Cardiac muscle cell (in vitro differentiated cells and primary cell): ENCODE results near the gene METAP2. TPM values are rescaled to one million over a fixed set of nuclear protein-coding genes. Genes with fewer than 3 reads are reported as not detected.
"Not testable (repeated sequence)": the region's sequence is repeated elsewhere in the genome, so short reads cannot be mapped to it uniquely, and the experiment has no call there.

Experiments used
- DNase-seq, 2 donors: peaks; one replicate each; pipeline versions ENCODE4 v3.0.0 to v3.0.0-alpha.2; 2010 to 2017; ENCODE audit warnings: low read depth in 1 of 2, low spot score in 1 of 2
- H3K27ac ChIP-seq: fragments of 200-600 bp; sonication (generic); 2 replicates; pipeline ENCODE4 v1.5.1; 2016
- H3K27me3 ChIP-seq: fragments of 200-600 bp; sonication (generic); 2 replicates; pipeline ENCODE4 v1.6.0; 2016; ENCODE audit warnings: control low read depth
- H3K36me3 ChIP-seq: fragments of 200-600 bp; sonication (generic); 2 replicates; pipeline ENCODE4 v1.5.1; 2016; ENCODE audit warnings: control low read depth
- H3K4me1 ChIP-seq: fragments of 200-600 bp; sonication (generic); 2 replicates; pipeline ENCODE4 v1.8.1; 2017; ENCODE audit warnings: low read depth, mild to moderate bottlenecking, mixed run types
- H3K4me3 ChIP-seq: fragments of 200-600 bp; sonication (generic); 2 replicates; pipeline ENCODE4 v1.5.1; 2016; ENCODE audit warnings: mild to moderate bottlenecking
- H3K9me3 ChIP-seq: fragments of 200-600 bp; sonication (generic); 2 replicates; pipeline ENCODE4 v1.5.1; 2017; ENCODE audit warnings: low read depth, mild to moderate bottlenecking, control low read depth
- CTCF ChIP-seq: IDR thresholded peaks from 2 replicates; pipeline ENCODE4 v1.5.1; 2012; ENCODE audit warnings: low read depth, mild to moderate bottlenecking, low read length
- polyA plus RNA-seq: library from polyadenylated mRNA; unstranded; fragments of >200 nt; fragmentation: Nextera tagmentation; extraction: Ambion mirVana; gene quantifications from 2 replicates; pipeline ENCODE4 v1.2.1, GENCODE V29; 2016
- total RNA-seq: library from RNA; depleted of rRNA; stranded (reverse); fragments of >200 nt; gene quantifications from 2 replicates; pipeline ENCODE4 v1.2.3, GENCODE V29; 2016

Gene METAP2
- total and polyA plus RNA-seq, 2 experiments from 2014 or later = 41.1 to 98.8 TPM

GRCh38 chr12:95460105-95460504, 13.8 kb upstream of the METAP2 start:
- no peaks in the 10 kb centered on the region for H3K36me3 ChIP-seq
- no peak for TF ChIP-seq CTCF
- H3K4me1 ChIP-seq = no peaks in the 10 kb centered on the region
- no peaks in the 10 kb centered on the region for H3K9me3 ChIP-seq
- H3K27ac ChIP-seq = no peak overlapping the region
- no peak overlapping the region for H3K4me3 ChIP-seq
- DNase-seq = no peak
- no peaks in the 10 kb centered on the region for H3K27me3 ChIP-seq

- no peaks in the 10 kb centered on the region for H3K36me3 ChIP-seq
- DNase-seq = no peak
- H3K4me1 ChIP-seq = no peaks in the 10 kb centered on the region
- no peak for TF ChIP-seq CTCF
- H3K9me3 ChIP-seq = no peaks in the 10 kb centered on the region
- H3K27me3 ChIP-seq = no peaks in the 10 kb centered on the region
- no peak overlapping the region for H3K27ac ChIP-seq
- no peak overlapping the region for H3K4me3 ChIP-seq
Measured at GRCh38 chr12:95460896-95461295, 13.1 kb upstream of the METAP2 start.

GRCh38 chr12:95462081-95462480, 11.9 kb upstream of the METAP2 start:
- Histone ChIP-seq H3K4me3 (no peak overlapping the region), H3K4me1 (no peaks in the 10 kb centered on the region)

GRCh38 chr12:95462551-95462950, 11.4 kb upstream of the METAP2 start:
- H3K36me3 ChIP-seq = no peaks in the 10 kb centered on the region
- H3K9me3 ChIP-seq = no peaks in the 10 kb centered on the region
- H3K27me3 ChIP-seq = no peaks in the 10 kb centered on the region
- H3K4me3 ChIP-seq = no peak overlapping the region
- H3K27ac ChIP-seq = no peak overlapping the region
- no peak for DNase-seq
- H3K4me1 ChIP-seq = no peaks in the 10 kb centered on the region
- TF ChIP-seq CTCF = no peak

More at GRCh38 chr12:95462081-95462480, 11.9 kb upstream of the METAP2 start:
- TF ChIP-seq CTCF = no peak
- no peaks in the 10 kb centered on the region for H3K36me3 ChIP-seq
- H3K9me3 ChIP-seq = no peaks in the 10 kb centered on the region
- H3K27me3 ChIP-seq = no peaks in the 10 kb centered on the region
- H3K27ac ChIP-seq = no peak overlapping the region
- no peak for DNase-seq

GRCh38 chr12:95463050-95463449, 10.9 kb upstream of the METAP2 start:
- Histone ChIP-seq H3K9me3 (no peaks in the 10 kb centered on the region), H3K27ac (no peak overlapping the region), H3K36me3 (no peaks in the 10 kb centered on the region), H3K27me3 (no peaks in the 10 kb centered on the region), H3K4me1 (no peaks in the 10 kb centered on the region), H3K4me3 (no peak overlapping the region)
- no peak for TF ChIP-seq CTCF
- no peak for DNase-seq

- not testable (repeated sequence) for H3K36me3 ChIP-seq, H3K27me3 ChIP-seq, DNase-seq, H3K4me3 ChIP-seq, H3K27ac ChIP-seq, H3K4me1 ChIP-seq, H3K9me3 ChIP-seq
Measured at GRCh38 chr12:95463776-95464175, 10.2 kb upstream of the METAP2 start.
